Measurements from ENCODE around the gene SUPT3H. TPM values are rescaled to one million over a fixed set of nuclear protein-coding genes. Genes with fewer than 3 reads are reported as not detected.

The SUPT3H gene
- total and polyA plus RNA-seq, 5 donors, result 3.1 to 4.5 (median 4.1) TPM

- Histone ChIP-seq H3K4me1 (ENCODE audit: control insufficient read depth, insufficient read depth, low read length) (no peaks in the 10 kb centered on the region), H3K9me3 (ENCODE audit: control insufficient read depth, low read length) (no peaks in the 10 kb centered on the region), H3K27ac (ENCODE audit: low read length) (no peak overlapping the region), H3K27me3 (ENCODE audit: control insufficient read depth, insufficient read depth) (no peaks in the 10 kb centered on the region), H3K4me3 (ENCODE audit: low read length) (no peak overlapping the region)
- ATAC-seq (no peak), DNase-seq (no peak)
- intact Hi-C loops (cut with DNase I), result no loop called here
- 69% methylated on average over 3 of the region's 3 CpGs for WGBS
Observed at GRCh38 chr6:45388328-45388727, 10.6 kb upstream of the SUPT3H start.

GRCh38 chr6:45387236-45387635 is 9.5 kb upstream of the SUPT3H start:
- H3K4me3 ChIP-seq (ENCODE audit: low read length), result no peak overlapping the region
- 96% methylated on average over 5 of the region's 5 CpGs for WGBS

GRCh38 chr6:45386501-45386900 is 8.8 kb upstream of the SUPT3H start:
- 71% methylated on average over 3 of the region's 3 CpGs for WGBS
- ATAC-seq, result no peak
- Histone ChIP-seq H3K4me3 (ENCODE audit: low read length) (no peak overlapping the region), H3K4me1 (ENCODE audit: control insufficient read depth, insufficient read depth, low read length) (no peaks in the 10 kb centered on the region), H3K9me3 (ENCODE audit: control insufficient read depth, low read length) (no peaks in the 10 kb centered on the region), H3K27me3 (ENCODE audit: control insufficient read depth, insufficient read depth) (no peaks in the 10 kb centered on the region), H3K27ac (ENCODE audit: low read length) (no peak overlapping the region)
- intact Hi-C loops (cut with DNase I), result no loop called here
- no peak for DNase-seq

More at GRCh38 chr6:45387236-45387635, 9.5 kb upstream of the SUPT3H start:
- H3K9me3 ChIP-seq (ENCODE audit: control insufficient read depth, low read length), result no peaks in the 10 kb centered on the region
- intact Hi-C loops (cut with DNase I), result no loop called here
- H3K27ac ChIP-seq (ENCODE audit: low read length), result no peak overlapping the region
- no peaks in the 10 kb centered on the region for H3K4me1 ChIP-seq (ENCODE audit: control insufficient read depth, insufficient read depth, low read length)
- DNase-seq (no peak), ATAC-seq (no peak)
- H3K27me3 ChIP-seq (ENCODE audit: control insufficient read depth, insufficient read depth), result no peaks in the 10 kb centered on the region

GRCh38 chr6:45382391-45382790 is 4.7 kb upstream of the SUPT3H start:
- no peak for ATAC-seq
- Histone ChIP-seq H3K4me3 (ENCODE audit: low read length) (no peak overlapping the region), H3K27ac (ENCODE audit: low read length) (no peak overlapping the region), H3K9me3 (ENCODE audit: control insufficient read depth, low read length) (no peaks in the 10 kb centered on the region), H3K4me1 (ENCODE audit: control insufficient read depth, insufficient read depth, low read length) (no peaks in the 10 kb centered on the region), H3K27me3 (ENCODE audit: control insufficient read depth, insufficient read depth) (no peaks in the 10 kb centered on the region)
- DNase-seq, result no peak
- WGBS, result 84% methylated on average over 2 of the region's 2 CpGs
- intact Hi-C loops (cut with DNase I), result no loop called here

GRCh38 chr6:45378334-45378926 is 696 bp upstream of the SUPT3H start:
- WGBS, result 2% methylated on average over 21 of the region's 21 CpGs
- H3K9me3 ChIP-seq (ENCODE audit: control insufficient read depth, low read length), result no peaks in the 10 kb centered on the region
- H3K4me1 ChIP-seq (ENCODE audit: control insufficient read depth, insufficient read depth, low read length), result no peaks in the 10 kb centered on the region
- peak overlapping the region; percentile 67 for H3K4me3 ChIP-seq (ENCODE audit: low read length)
- H3K27ac ChIP-seq (ENCODE audit: low read length), result peak overlapping the region; percentile 90
- no peaks in the 10 kb centered on the region for H3K27me3 ChIP-seq (ENCODE audit: control insufficient read depth, insufficient read depth)
- ATAC-seq, result peak; percentile 58 to 66
- peak; percentile 48 to 79 (median 66) for DNase-seq
- intact Hi-C loops (cut with DNase I), result no loop called here

GRCh38 chr6:45377043-45377553 is 636 bp downstream of the SUPT3H start:
- Histone ChIP-seq H3K27me3 (ENCODE audit: control insufficient read depth, insufficient read depth) (no peaks in the 10 kb centered on the region), H3K4me3 (ENCODE audit: low read length) (peak overlapping the region; percentile 67), H3K4me1 (ENCODE audit: control insufficient read depth, insufficient read depth, low read length) (no peaks in the 10 kb centered on the region), H3K9me3 (ENCODE audit: control insufficient read depth, low read length) (no peaks in the 10 kb centered on the region), H3K27ac (ENCODE audit: low read length) (peak overlapping the region; percentile 90)
- DNase-seq (no peak), ATAC-seq (no peak)
- 1% methylated on average over 21 of the region's 21 CpGs for WGBS
- intact Hi-C loops (cut with DNase I), result no loop called here

- no peak for DNase-seq
- intact Hi-C loops (cut with DNase I), result no loop called here
- 20% methylated on average over 11 of the region's 11 CpGs for WGBS
- Histone ChIP-seq H3K9me3 (ENCODE audit: control insufficient read depth, low read length) (no peaks in the 10 kb centered on the region), H3K4me3 (ENCODE audit: low read length) (peak overlapping the region; percentile 67), H3K27me3 (ENCODE audit: control insufficient read depth, insufficient read depth) (no peaks in the 10 kb centered on the region), H3K4me1 (ENCODE audit: control insufficient read depth, insufficient read depth, low read length) (no peaks in the 10 kb centered on the region), H3K27ac (ENCODE audit: low read length) (no peak overlapping the region)
- no peak for ATAC-seq
Observed at GRCh38 chr6:45376310-45377042, 1.3 kb downstream of the SUPT3H start.

GRCh38 chr6:45375449-45375848 is 2.3 kb downstream of the SUPT3H start:
- DNase-seq (no peak), ATAC-seq (no peak)
- H3K27me3 ChIP-seq (ENCODE audit: control insufficient read depth, insufficient read depth), result no peaks in the 10 kb centered on the region
- 80% methylated on average over 3 of the region's 3 CpGs for WGBS
- no peaks in the 10 kb centered on the region for H3K9me3 ChIP-seq (ENCODE audit: control insufficient read depth, low read length)
- H3K27ac ChIP-seq (ENCODE audit: low read length), result no peak overlapping the region
- intact Hi-C loops (cut with DNase I), result no loop called here
- H3K4me3 ChIP-seq (ENCODE audit: low read length), result no peak overlapping the region
- H3K4me1 ChIP-seq (ENCODE audit: control insufficient read depth, insufficient read depth, low read length), result no peaks in the 10 kb centered on the region

GRCh38 chr6:45371924-45372573 is 5.7 kb downstream of the SUPT3H start:
- no peak for DNase-seq
- 99% methylated on average over 3 of the region's 3 CpGs for WGBS
- Histone ChIP-seq H3K4me3 (ENCODE audit: low read length) (no peak overlapping the region), H3K27ac (ENCODE audit: low read length) (no peak overlapping the region), H3K4me1 (ENCODE audit: control insufficient read depth, insufficient read depth, low read length) (no peaks in the 10 kb centered on the region), H3K9me3 (ENCODE audit: control insufficient read depth, low read length) (no peaks in the 10 kb centered on the region), H3K27me3 (ENCODE audit: control insufficient read depth, insufficient read depth) (no peaks in the 10 kb centered on the region)
- intact Hi-C loops (cut with DNase I), result no loop called here
- no peak for ATAC-seq

GRCh38 chr6:45369870-45370269 is 7.9 kb downstream of the SUPT3H start:
- 95% methylated on average over 1 of the region's 1 CpG for WGBS
- H3K4me3 ChIP-seq (ENCODE audit: low read length), result no peak overlapping the region
- DNase-seq (no peak), ATAC-seq (no peak)
- H3K27me3 ChIP-seq (ENCODE audit: control insufficient read depth, insufficient read depth), result no peaks in the 10 kb centered on the region
- H3K4me1 ChIP-seq (ENCODE audit: control insufficient read depth, insufficient read depth, low read length), result no peaks in the 10 kb centered on the region
- intact Hi-C loops (cut with DNase I), result no loop called here
- no peak overlapping the region for H3K27ac ChIP-seq (ENCODE audit: low read length)
- no peaks in the 10 kb centered on the region for H3K9me3 ChIP-seq (ENCODE audit: control insufficient read depth, low read length)

- Histone ChIP-seq H3K27me3 (ENCODE audit: control insufficient read depth, insufficient read depth) (no peaks in the 10 kb centered on the region), H3K4me1 (ENCODE audit: control insufficient read depth, insufficient read depth, low read length) (no peaks in the 10 kb centered on the region), H3K4me3 (ENCODE audit: low read length) (no peak overlapping the region), H3K27ac (ENCODE audit: low read length) (no peak overlapping the region), H3K9me3 (ENCODE audit: control insufficient read depth, low read length) (no peaks in the 10 kb centered on the region)
- intact Hi-C loops (cut with DNase I), result no loop called here
- ATAC-seq (no peak), DNase-seq (no peak)
Observed at GRCh38 chr6:45367999-45368398, 9.7 kb downstream of the SUPT3H start.
